ENCODE results near the gene PCBP3.
"Not testable (repeated sequence)": the region's sequence is repeated elsewhere in the genome, so short reads cannot be mapped to it uniquely, and the experiment has no call there.

PCBP3 gene

GRCh38 chr21:45802956-45803617, 159.6 kb downstream of the PCBP3 start:
- H3K9ac ChIP-seq (ENCODE audit: low read depth, low read length), result no peak overlapping the region

GRCh38 chr21:45803618-45804340, 160.3 kb downstream of the PCBP3 start:
- Histone ChIP-seq H3K4me1 (ENCODE audit: control insufficient read depth, insufficient read depth, low read length) (no peaks in the 10 kb centered on the region), H3K9ac (ENCODE audit: low read depth, low read length) (no peak overlapping the region), H3K36me3 (ENCODE audit: control insufficient read depth, insufficient read depth, low read length) (no peaks in the 10 kb centered on the region), H3K4me3 (ENCODE audit: low read depth, low read length) (no peak overlapping the region), H3K27me3 (ENCODE audit: control insufficient read depth, insufficient read depth, low read length) (no peaks in the 10 kb centered on the region), H3K9me3 (ENCODE audit: control insufficient read depth, insufficient read depth, low read length) (no peaks in the 10 kb centered on the region)

More at GRCh38 chr21:45802956-45803617, 159.6 kb downstream of the PCBP3 start:
- no peaks in the 10 kb centered on the region for H3K27me3 ChIP-seq (ENCODE audit: control insufficient read depth, insufficient read depth, low read length)
- no peak overlapping the region for H3K4me3 ChIP-seq (ENCODE audit: low read depth, low read length)
- no peaks in the 10 kb centered on the region for H3K4me1 ChIP-seq (ENCODE audit: control insufficient read depth, insufficient read depth, low read length)
- no peaks in the 10 kb centered on the region for H3K9me3 ChIP-seq (ENCODE audit: control insufficient read depth, insufficient read depth, low read length)
- no peaks in the 10 kb centered on the region for H3K36me3 ChIP-seq (ENCODE audit: control insufficient read depth, insufficient read depth, low read length)

- Histone ChIP-seq H3K4me3 (ENCODE audit: low read depth, low read length) (no peak overlapping the region), H3K27me3 (ENCODE audit: control insufficient read depth, insufficient read depth, low read length) (no peaks in the 10 kb centered on the region), H3K9ac (ENCODE audit: low read depth, low read length) (no peak overlapping the region), H3K36me3 (ENCODE audit: control insufficient read depth, insufficient read depth, low read length) (no peaks in the 10 kb centered on the region), H3K9me3 (ENCODE audit: control insufficient read depth, insufficient read depth, low read length) (no peaks in the 10 kb centered on the region), H3K4me1 (ENCODE audit: control insufficient read depth, insufficient read depth, low read length) (no peaks in the 10 kb centered on the region)
Measured at GRCh38 chr21:45804809-45805313, 161.3 kb downstream of the PCBP3 start.

- no peaks in the 10 kb centered on the region for H3K4me1 ChIP-seq (ENCODE audit: control insufficient read depth, insufficient read depth, low read length)
- no peaks in the 10 kb centered on the region for H3K27me3 ChIP-seq (ENCODE audit: control insufficient read depth, insufficient read depth, low read length)
- H3K9ac ChIP-seq (ENCODE audit: low read depth, low read length), result no peak overlapping the region
- no peak overlapping the region for H3K4me3 ChIP-seq (ENCODE audit: low read depth, low read length)
- H3K9me3 ChIP-seq (ENCODE audit: control insufficient read depth, insufficient read depth, low read length), result no peaks in the 10 kb centered on the region
- H3K36me3 ChIP-seq (ENCODE audit: control insufficient read depth, insufficient read depth, low read length), result no peaks in the 10 kb centered on the region
Measured at GRCh38 chr21:45805321-45805720, 161.8 kb downstream of the PCBP3 start.

- Histone ChIP-seq H3K4me1 (ENCODE audit: control insufficient read depth, insufficient read depth, low read length) (no peaks in the 10 kb centered on the region), H3K36me3 (ENCODE audit: control insufficient read depth, insufficient read depth, low read length) (no peaks in the 10 kb centered on the region), H3K27me3 (ENCODE audit: control insufficient read depth, insufficient read depth, low read length) (no peaks in the 10 kb centered on the region), H3K4me3 (ENCODE audit: low read depth, low read length) (no peak overlapping the region), H3K9ac (ENCODE audit: low read depth, low read length) (no peak overlapping the region), H3K9me3 (ENCODE audit: control insufficient read depth, insufficient read depth, low read length) (no peaks in the 10 kb centered on the region)
Measured at GRCh38 chr21:45806042-45806441, 162.5 kb downstream of the PCBP3 start.

GRCh38 chr21:45808663-45809062, 165.1 kb downstream of the PCBP3 start:
- H3K4me3 ChIP-seq (ENCODE audit: low read depth, low read length); H3K36me3 ChIP-seq (ENCODE audit: control insufficient read depth, insufficient read depth, low read length); H3K27me3 ChIP-seq (ENCODE audit: control insufficient read depth, insufficient read depth, low read length); H3K4me1 ChIP-seq (ENCODE audit: control insufficient read depth, insufficient read depth, low read length); H3K9ac ChIP-seq (ENCODE audit: low read depth, low read length); H3K9me3 ChIP-seq (ENCODE audit: control insufficient read depth, insufficient read depth, low read length): not testable (repeated sequence)

GRCh38 chr21:45809421-45809820, 165.9 kb downstream of the PCBP3 start:
- Histone ChIP-seq H3K9ac (ENCODE audit: low read depth, low read length) (no peak overlapping the region), H3K4me1 (ENCODE audit: control insufficient read depth, insufficient read depth, low read length) (no peaks in the 10 kb centered on the region), H3K27me3 (ENCODE audit: control insufficient read depth, insufficient read depth, low read length) (no peaks in the 10 kb centered on the region), H3K36me3 (ENCODE audit: control insufficient read depth, insufficient read depth, low read length) (no peaks in the 10 kb centered on the region), H3K4me3 (ENCODE audit: low read depth, low read length) (no peak overlapping the region), H3K9me3 (ENCODE audit: control insufficient read depth, insufficient read depth, low read length) (no peaks in the 10 kb centered on the region)

GRCh38 chr21:45811136-45811535, 167.6 kb downstream of the PCBP3 start:
- Histone ChIP-seq H3K27me3 (ENCODE audit: control insufficient read depth, insufficient read depth, low read length) (no peaks in the 10 kb centered on the region), H3K36me3 (ENCODE audit: control insufficient read depth, insufficient read depth, low read length) (no peaks in the 10 kb centered on the region), H3K4me1 (ENCODE audit: control insufficient read depth, insufficient read depth, low read length) (no peaks in the 10 kb centered on the region), H3K4me3 (ENCODE audit: low read depth, low read length) (no peak overlapping the region), H3K9ac (ENCODE audit: low read depth, low read length) (no peak overlapping the region), H3K9me3 (ENCODE audit: control insufficient read depth, insufficient read depth, low read length) (no peaks in the 10 kb centered on the region)

GRCh38 chr21:45814210-45814940, 170.8 kb downstream of the PCBP3 start:
- H3K4me1 ChIP-seq (ENCODE audit: control insufficient read depth, insufficient read depth, low read length); H3K4me3 ChIP-seq (ENCODE audit: low read depth, low read length); H3K36me3 ChIP-seq (ENCODE audit: control insufficient read depth, insufficient read depth, low read length); H3K27me3 ChIP-seq (ENCODE audit: control insufficient read depth, insufficient read depth, low read length); H3K9me3 ChIP-seq (ENCODE audit: control insufficient read depth, insufficient read depth, low read length); H3K9ac ChIP-seq (ENCODE audit: low read depth, low read length): not testable (repeated sequence)

- not testable (repeated sequence) for H3K9me3 ChIP-seq (ENCODE audit: control insufficient read depth, insufficient read depth, low read length); H3K36me3 ChIP-seq (ENCODE audit: control insufficient read depth, insufficient read depth, low read length); H3K4me1 ChIP-seq (ENCODE audit: control insufficient read depth, insufficient read depth, low read length); H3K4me3 ChIP-seq (ENCODE audit: low read depth, low read length); H3K27me3 ChIP-seq (ENCODE audit: control insufficient read depth, insufficient read depth, low read length); H3K9ac ChIP-seq (ENCODE audit: low read depth, low read length)
Measured at GRCh38 chr21:45815781-45816180, 172.3 kb downstream of the PCBP3 start.

- no peak overlapping the region for H3K4me3 ChIP-seq (ENCODE audit: low read depth, low read length)
- no peaks in the 10 kb centered on the region for H3K27me3 ChIP-seq (ENCODE audit: control insufficient read depth, insufficient read depth, low read length)
- H3K36me3 ChIP-seq (ENCODE audit: control insufficient read depth, insufficient read depth, low read length), result no peaks in the 10 kb centered on the region
- no peaks in the 10 kb centered on the region for H3K9me3 ChIP-seq (ENCODE audit: control insufficient read depth, insufficient read depth, low read length)
- H3K9ac ChIP-seq (ENCODE audit: low read depth, low read length), result no peak overlapping the region
- peaks cover 3% of the 10 kb centered on the region for H3K4me1 ChIP-seq (ENCODE audit: control insufficient read depth, insufficient read depth, low read length)
Measured at GRCh38 chr21:45816794-45817193, 173.3 kb downstream of the PCBP3 start.

All from iPS-15b (cell line).